NT2/D1 (cell line): ENCODE data around the gene NRAS.

Experiments
- SUZ12 ChIP-seq: IDR thresholded peaks from 2 replicates; pipeline ENCODE4 v1.6.1; 2011; ENCODE audit not compliant: insufficient read length, insufficient read depth; ENCODE audit errors: extremely low read depth
- YY1 ChIP-seq: IDR thresholded peaks from 2 replicates; pipeline ENCODE4 v1.6.1; 2011; ENCODE audit not compliant: insufficient read length, insufficient read depth
- ZNF274 ChIP-seq: IDR thresholded peaks from 2 replicates; pipeline ENCODE4 v1.6.1; 2011; ENCODE audit warnings: mild to moderate bottlenecking, low read depth, low read length

- TF ChIP-seq ZNF274 (no peak), YY1 (no peak), SUZ12 (no peak)
Measured at GRCh38 chr1:114695430-114696058, 21.0 kb downstream of the NRAS start, which contains the start of gene AMPD1.
